HFFc6 (cell line): ENCODE results near the gene SCN4B. TPM values are rescaled to one million over a fixed set of nuclear protein-coding genes. Genes with fewer than 3 reads are reported as not detected.

Experiments
- DNase-seq: peaks from one replicate; pipeline ENCODE4 v3.0.0-alpha.2; 2018
- H3K27ac Mint-ChIP-seq: 2 replicates; pipeline ENCODE4 v1.8.0; 2020; ENCODE audit warnings: mild to moderate bottlenecking, mixed read lengths
- H3K27me3 Mint-ChIP-seq: 2 replicates; pipeline ENCODE4 v1.8.0; 2021; ENCODE audit warnings: mild to moderate bottlenecking, moderate library complexity, mixed read lengths; ENCODE audit not compliant: insufficient read depth
- H3K36me3 Mint-ChIP-seq: 2 replicates; pipeline ENCODE4 v1.8.0; 2021; ENCODE audit warnings: low read depth, mixed read lengths
- H3K4me1 Mint-ChIP-seq: 2 replicates; pipeline ENCODE4 v1.8.0; 2020; ENCODE audit warnings: low read depth, mixed read lengths
- H3K4me3 Mint-ChIP-seq: 2 replicates; pipeline ENCODE4 v1.8.0; 2020; ENCODE audit warnings: mild to moderate bottlenecking, moderate library complexity, mixed read lengths
- H3K9me3 Mint-ChIP-seq: 2 replicates; pipeline ENCODE4 v1.8.0; 2020; ENCODE audit warnings: mild to moderate bottlenecking, mixed read lengths
- total RNA-seq, 6 experiments: library from RNA; stranded (reverse); fragmentation: NEBNext Ultra II Directional; extraction: Animal tissue kit (Norgen Biotek cat#: 25700); gene quantifications; 2 replicates in 1 of 6; 3 replicates in 5 of 6; pipeline ENCODE4 v1.2.3, GENCODE V29; 2021
- TF ChIP-seq, protein P1 (sequence below): fragments of 200-600 bp; sonication (generic); IDR thresholded peaks from 2 replicates; pipeline ENCODE4 v1.5.0; 2021; ENCODE audit warnings: antibody characterized with exemption, mild to moderate bottlenecking

The SCN4B gene
- total RNA-seq, 6 experiments from 2014 or later = 0.07 to 0.10 TPM; not detected in 4

DNA sequence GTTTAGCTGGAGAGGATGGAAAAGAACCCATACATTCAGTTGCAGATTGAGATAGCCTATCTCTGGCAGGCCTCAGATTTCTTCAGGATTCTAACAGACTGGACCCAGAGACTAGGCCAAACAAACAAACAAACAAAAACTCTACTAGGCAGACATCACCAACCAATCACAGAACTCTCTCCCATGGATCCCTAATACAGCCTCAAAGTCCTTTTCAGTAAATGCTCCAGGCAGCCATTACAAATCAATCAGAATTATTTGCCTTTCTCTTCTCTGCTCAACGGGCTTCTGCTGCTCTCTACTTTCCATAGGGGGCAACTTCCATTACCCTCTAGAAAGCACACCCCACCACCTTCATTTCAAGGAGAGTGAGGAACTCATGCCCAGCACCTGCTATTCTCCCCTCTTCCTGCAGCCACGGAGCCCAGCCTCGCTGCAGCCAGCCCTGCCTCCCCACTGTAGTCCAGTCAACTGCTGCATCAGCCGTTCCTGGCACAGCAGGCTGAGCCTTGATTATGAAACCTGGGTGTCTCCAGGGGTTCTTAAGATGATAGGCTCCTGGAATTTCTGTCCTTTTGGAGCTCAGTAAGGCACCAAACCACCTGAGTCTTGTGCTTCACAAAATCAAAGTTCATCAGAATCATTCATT is 46.8 kb downstream of the SCN4B start:
- Mint-ChIP-seq H3K4me3 (no peak overlapping the region), H3K4me1 (peaks cover 13% of the 10 kb centered on the region; the same call in 1 of the 2 replicates), H3K27me3 (peaks cover 32% of the 10 kb centered on the region), H3K36me3 (no peaks in the 10 kb centered on the region), H3K27ac (no peak overlapping the region), H3K9me3 (no peaks in the 10 kb centered on the region)
- TF ChIP-seq, protein P1, sequence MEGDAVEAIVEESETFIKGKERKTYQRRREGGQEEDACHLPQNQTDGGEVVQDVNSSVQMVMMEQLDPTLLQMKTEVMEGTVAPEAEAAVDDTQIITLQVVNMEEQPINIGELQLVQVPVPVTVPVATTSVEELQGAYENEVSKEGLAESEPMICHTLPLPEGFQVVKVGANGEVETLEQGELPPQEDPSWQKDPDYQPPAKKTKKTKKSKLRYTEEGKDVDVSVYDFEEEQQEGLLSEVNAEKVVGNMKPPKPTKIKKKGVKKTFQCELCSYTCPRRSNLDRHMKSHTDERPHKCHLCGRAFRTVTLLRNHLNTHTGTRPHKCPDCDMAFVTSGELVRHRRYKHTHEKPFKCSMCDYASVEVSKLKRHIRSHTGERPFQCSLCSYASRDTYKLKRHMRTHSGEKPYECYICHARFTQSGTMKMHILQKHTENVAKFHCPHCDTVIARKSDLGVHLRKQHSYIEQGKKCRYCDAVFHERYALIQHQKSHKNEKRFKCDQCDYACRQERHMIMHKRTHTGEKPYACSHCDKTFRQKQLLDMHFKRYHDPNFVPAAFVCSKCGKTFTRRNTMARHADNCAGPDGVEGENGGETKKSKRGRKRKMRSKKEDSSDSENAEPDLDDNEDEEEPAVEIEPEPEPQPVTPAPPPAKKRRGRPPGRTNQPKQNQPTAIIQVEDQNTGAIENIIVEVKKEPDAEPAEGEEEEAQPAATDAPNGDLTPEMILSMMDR = no peak
- DNase-seq = no peak

DNA sequence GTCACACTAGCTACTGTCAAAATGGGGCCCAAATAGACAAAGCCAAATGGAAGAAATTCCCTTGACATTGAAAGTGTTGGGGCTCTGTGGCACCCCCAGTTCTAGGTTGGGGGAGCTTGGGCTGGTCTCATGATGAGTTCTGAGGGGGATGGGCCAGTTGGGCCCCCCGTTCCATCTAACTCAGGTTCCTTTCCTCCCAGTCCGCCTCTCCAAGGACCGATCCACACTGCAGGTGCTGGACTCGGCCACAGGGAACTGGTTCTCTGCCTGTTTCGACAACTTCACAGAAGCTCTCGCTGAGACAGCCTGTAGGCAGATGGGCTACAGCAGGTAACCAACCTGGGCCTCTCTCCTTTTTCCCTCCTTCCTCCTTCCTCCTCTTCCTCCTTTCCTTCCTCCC is 48.1 kb downstream of the SCN4B start:
- DNase-seq = no peak
- Mint-ChIP-seq H3K9me3 (no peaks in the 10 kb centered on the region), H3K4me3 (no peak overlapping the region), H3K27me3 (peaks cover 31% of the 10 kb centered on the region), H3K27ac (no peak overlapping the region), H3K4me1 (peaks cover 13% of the 10 kb centered on the region; the same call in 1 of the 2 replicates), H3K36me3 (no peaks in the 10 kb centered on the region)
- TF ChIP-seq, protein P1 = no peak

DNA sequence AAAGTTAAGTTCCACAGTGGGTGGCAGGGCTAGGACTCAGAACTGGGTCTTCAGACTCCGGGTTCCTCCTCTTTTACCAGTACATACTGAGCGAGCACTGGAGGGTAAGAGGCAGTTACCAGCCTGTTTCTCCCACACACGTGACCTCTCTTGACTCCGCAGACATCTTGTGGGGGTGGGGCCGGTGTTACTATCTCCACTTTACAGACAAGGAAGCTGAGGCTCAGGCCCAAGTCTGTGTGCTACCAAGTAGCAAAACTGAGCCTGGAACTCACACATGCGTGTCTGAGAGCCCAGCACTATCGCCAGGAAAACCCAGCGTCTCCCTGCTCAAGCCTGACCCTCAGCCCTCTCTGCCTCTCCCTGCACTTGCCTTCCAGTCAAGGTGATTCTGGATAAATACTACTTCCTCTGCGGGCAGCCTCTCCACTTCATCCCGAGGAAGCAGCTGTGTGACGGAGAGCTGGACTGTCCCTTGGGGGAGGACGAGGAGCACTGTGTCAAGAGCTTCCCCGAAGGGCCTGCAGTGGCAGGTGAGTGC is 49.8 kb downstream of the SCN4B start:
- Mint-ChIP-seq H3K27me3 (peaks cover 36% of the 10 kb centered on the region), H3K36me3 (no peaks in the 10 kb centered on the region), H3K4me3 (no peak overlapping the region), H3K27ac (no peak overlapping the region), H3K9me3 (no peaks in the 10 kb centered on the region), H3K4me1 (peaks cover 6% of the 10 kb centered on the region; the same call in 1 of the 2 replicates)
- no peak for DNase-seq
- TF ChIP-seq, protein P1 = no peak

DNA sequence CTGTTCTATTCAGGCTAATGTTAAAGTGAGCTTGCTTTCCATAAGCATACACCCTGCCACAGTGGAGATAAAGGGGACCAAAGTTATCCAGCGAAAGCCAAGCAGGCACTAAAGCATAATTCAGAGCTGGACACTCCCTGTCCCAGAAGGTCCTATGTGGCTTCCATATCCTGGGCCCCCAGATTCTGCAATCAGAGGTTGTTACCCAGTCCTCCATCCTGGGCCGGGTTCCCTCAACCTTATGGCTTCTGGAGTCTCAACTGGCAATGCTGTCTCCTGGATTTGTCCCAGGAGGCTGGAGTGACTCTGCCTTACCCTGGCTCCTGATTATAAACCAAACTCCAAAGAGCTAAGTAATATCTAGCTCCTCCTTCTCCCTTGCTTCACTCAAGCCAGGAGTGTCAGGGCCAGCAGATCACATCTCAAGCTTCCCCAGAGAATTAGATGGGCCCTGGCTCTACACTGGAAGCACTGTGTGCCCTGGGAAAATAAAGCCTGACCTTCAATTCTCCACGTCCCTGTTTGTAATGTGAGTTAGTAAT is 51.9 kb downstream of the SCN4B start:
- Mint-ChIP-seq H3K27ac (no peak overlapping the region), H3K4me3 (no peak overlapping the region), H3K36me3 (no peaks in the 10 kb centered on the region), H3K9me3 (no peaks in the 10 kb centered on the region), H3K27me3 (peaks cover 42% of the 10 kb centered on the region), H3K4me1 (no peaks in the 10 kb centered on the region)
- DNase-seq = no peak
- TF ChIP-seq, protein P1 = no peak

DNA sequence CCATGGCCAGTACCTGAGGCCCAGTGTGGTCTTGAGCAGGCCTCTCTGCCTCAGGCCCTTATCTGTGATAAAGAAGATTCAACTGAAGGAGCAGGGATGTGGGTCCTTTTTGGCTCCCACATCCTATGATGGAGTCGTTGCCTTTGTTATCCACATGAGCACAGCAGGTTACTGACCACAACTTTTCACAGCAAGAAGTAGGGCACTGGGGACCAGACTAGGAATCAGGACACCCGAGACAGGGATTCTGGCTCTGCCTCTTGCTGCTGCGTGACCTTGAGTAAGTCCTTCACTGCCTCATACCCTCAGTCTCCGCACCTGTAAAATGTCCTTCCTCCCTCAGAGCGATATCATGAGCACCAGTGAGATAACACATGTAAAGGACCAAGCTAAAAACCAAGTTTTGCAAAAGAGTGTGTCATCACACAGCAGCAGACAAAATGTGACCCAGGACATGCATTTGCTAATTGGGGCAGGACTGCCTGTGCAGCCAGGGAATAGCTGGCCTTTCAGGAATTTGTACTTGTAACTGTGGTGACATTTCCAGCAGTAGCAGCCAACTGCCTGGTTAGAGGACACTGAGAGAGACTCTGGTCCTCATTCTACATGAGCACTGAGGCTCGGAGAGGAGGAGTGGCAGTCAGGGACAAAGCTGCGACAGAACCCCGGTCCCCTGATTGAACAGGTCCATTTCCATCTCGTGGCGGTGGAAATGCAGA is 52.6 kb downstream of the SCN4B start:
- DNase-seq = no peak
- TF ChIP-seq, protein P1 = no peak
- Mint-ChIP-seq H3K4me1 (no peaks in the 10 kb centered on the region), H3K27ac (no peak overlapping the region), H3K27me3 (peaks cover 44% of the 10 kb centered on the region), H3K36me3 (no peaks in the 10 kb centered on the region), H3K9me3 (no peaks in the 10 kb centered on the region), H3K4me3 (no peak overlapping the region)
